ENCODE measurements around the gene SLC37A2.

Gene SLC37A2

DNA sequence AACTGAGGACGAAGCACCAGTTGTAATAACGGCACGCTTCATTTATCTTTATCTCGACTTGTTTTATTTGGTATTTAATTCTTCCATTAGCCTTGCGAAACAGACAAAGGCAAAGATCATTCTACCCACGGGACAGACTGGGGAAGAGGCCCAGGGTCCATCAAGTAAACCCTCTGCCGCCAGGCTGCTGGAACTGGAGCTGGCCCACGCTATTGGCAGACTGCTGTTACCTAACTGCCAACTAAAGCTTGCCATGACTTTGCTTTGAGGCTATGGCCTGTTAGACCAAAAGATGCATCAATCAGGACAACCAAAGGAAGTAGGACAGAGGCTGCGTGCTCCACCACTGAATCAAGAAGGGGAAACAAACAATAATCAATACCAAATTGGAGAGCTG is 49.1 kb downstream of the SLC37A2 start:
- DNase-seq: no peak

GRCh38 chr11:125114518-125114917 is 51.4 kb downstream of the SLC37A2 start:
- no peak for DNase-seq

- no peak for DNase-seq
Measured at GRCh38 chr11:125117429-125117828, 54.3 kb downstream of the SLC37A2 start.

GRCh38 chr11:125123194-125123946 is 60.3 kb downstream of the SLC37A2 start:
- no peak for DNase-seq

DNA sequence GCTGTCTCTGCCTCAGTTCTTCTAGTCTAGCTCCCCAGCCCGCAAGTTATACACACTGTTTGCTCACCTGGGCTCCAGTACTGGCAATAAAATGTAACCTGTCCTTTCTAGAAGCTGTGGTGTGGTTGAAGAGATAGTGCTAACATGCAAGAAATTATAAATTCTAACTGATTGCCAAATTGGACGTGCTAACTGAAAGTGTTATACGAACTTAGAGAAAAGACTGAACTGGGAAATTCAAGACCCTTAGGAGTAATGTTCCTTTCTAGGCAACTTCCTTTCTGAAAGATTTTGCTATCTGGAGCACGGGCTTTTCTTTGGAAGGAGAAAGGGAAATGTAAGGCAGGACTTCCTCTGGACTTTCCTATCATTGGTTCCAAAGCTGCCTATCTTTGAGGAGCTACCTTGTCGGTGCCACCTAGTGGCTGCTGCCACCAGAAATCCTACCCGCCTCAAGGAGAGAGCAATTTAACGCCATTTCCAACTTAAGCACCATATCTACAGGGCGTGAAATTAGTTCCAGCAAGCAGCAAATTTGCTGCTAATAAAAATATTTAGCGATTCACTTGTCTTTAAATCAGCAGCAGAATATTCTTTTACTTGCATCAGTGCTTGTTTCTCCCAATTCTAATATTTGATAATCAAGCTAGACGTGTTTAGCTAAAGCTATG is 61.0 kb downstream of the SLC37A2 start:
- DNase-seq: no peak

DNA sequence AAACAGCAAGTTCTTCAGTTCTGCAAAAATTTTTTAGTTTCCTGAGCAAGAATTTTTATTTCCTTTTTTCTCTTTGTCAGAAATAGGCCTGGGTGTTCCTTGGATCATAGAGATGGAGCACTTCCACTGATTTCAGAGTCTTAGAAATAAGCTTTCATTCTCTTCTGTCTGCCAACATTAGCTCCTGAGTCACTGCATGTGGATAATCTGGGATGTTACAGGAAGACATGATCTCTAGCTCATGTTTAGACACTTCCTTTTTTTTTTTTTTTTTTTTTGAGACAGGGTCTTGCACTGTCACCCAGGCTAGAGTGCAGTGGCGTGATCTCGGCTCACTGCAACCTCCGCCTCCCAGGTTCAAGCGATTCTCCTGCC is 61.5 kb downstream of the SLC37A2 start:
- DNase-seq: no peak

GRCh38 chr11:125128450-125128849 is 65.3 kb downstream of the SLC37A2 start:
- DNase-seq: no peak

GRCh38 chr11:125129316-125129993 is 66.3 kb downstream of the SLC37A2 start:
- no peak for DNase-seq

- no peak for DNase-seq
Measured at GRCh38 chr11:125132071-125132470, 69.0 kb downstream of the SLC37A2 start.

- no peak for DNase-seq
Measured at GRCh38 chr11:125132596-125132995, 69.5 kb downstream of the SLC37A2 start.

- no peak for DNase-seq
Measured at GRCh38 chr11:125136001-125136400, 72.9 kb downstream of the SLC37A2 start.

DNA sequence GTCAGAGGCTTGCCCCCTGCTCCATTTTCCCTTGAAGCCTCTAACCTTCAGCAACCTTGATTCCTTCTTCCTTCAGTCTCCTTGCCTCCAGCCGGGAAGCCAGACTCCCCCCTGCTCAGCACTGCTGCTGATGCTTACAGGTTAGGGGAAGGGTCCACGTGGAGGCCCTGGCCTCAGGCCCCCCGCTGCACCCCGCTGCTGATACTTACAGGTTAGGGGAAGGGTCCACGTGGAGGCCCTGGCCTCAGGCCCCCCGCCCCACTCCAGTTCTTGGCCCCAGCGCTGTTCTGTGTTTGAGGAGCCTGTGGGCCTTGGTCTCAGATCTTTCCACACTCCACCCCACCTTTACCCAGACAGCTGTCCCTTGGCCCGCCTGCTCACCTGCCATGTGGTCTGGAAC is 75.9 kb downstream of the SLC37A2 start:
- no peak for DNase-seq

DNA sequence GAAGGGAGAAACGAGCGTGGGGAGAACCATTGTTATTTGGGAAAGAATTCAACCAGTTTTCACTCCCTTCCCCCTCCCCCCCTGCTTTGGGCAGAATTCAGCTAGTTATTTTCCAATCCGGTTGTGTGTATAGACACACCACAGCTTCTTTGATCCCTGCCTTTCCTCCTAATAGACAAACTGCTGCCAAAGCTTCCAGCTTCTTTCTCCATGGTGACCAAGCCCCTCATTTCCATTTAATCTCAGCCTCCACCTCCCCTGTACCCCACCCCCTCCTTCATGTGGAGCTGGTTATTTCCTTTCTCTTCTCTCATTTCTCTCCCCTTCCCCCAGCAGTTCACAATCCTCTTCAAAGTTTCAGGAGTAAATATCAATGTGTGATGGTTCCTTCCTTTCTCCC is 76.7 kb downstream of the SLC37A2 start:
- no peak for DNase-seq
